Right ventricle myocardium superior (tissue), 1 donor: ENCODE measurements around the gene ZDHHC14. TPM values are rescaled to one million over a fixed set of nuclear protein-coding genes. Genes with fewer than 3 reads are reported as not detected.
"Not testable (repeated sequence)": the region's sequence is repeated elsewhere in the genome, so short reads cannot be mapped to it uniquely, and the experiment has no call there.

Experiments used
- ATAC-seq: fragments of 200-7000 bp; cut with Tn5 transposase; one replicate; pipeline ENCODE4 v1.9.1; 2020; ENCODE audit warnings: mild to moderate bottlenecking; ENCODE audit not compliant: poor library complexity
- DNase-seq: peaks from one replicate; pipeline ENCODE4 v3.0.0-alpha.2; 2020
- intact Hi-C: fragments of 100-400 bp; cut with DNase I; formaldehyde crosslinking; loops from one replicate; pipeline ENCODE4 v1.11.2; 2022
- total RNA-seq: library from RNA; stranded (reverse); fragmentation: NEBNext Ultra II Directional; extraction: Animal tissue kit (Norgen Biotek cat#: 25700); gene quantifications from one replicate; pipeline ENCODE4 v1.2.1, GENCODE V29; 2021
- donor health status: DM: no; HTN: yes; CAD: no; lungs with severe emphysema.

ZDHHC14 gene
- total RNA-seq, 1 donor from 2014 or later, result 9.4 TPM

DNA sequence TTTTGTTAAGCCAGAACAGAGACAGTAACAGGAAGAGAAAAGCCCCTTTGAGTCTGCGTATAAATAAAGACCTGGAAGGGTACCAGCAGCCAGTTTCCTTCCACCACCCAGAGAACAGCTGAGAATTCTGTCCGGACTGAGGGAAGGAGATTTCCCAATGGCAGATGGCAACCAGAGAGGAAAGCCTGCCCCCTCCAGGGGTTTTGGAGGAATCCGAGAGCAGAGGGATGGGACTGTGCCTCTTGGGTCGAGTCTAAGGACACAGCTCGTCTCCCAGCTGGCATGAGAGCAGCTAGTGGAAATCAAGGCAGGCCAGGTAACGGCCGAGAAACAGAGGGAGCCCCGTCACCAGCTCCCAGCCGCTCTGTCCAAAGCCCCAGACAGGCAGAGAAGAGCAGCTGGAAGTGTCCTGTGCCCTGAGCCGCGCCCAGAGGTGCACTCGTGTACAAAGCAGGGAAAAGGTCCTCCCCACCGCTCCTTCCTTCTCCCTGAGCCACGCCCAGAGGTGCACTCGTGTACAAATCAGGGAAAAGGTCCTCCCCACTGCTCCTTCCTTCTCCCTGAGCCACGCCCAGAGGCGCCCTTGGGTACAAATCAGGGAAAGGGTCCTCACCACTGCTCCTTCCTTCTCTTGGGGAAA, 308.1 kb downstream of the ZDHHC14 start:
- DNase-seq (no peak), ATAC-seq (no peak)
- intact Hi-C loops, result no loop called here

DNA sequence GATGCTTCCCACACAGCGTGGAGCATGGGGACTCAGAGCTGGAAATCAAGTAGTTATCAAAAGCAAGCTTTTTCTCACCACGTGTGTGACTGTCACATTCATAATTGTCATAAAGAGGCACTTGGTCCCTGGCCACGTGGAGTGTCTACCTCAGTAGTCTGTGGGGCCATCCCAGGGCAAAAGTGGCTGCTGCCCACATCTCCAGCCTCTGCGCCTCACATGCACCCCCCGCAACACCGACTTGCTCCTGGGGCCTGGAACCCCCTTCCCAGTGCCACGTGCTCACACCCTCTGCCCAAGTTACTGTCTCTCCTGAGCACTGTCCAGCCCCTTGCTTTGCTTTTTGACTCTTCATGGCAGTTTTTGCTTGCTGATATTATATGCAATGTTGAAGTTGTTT, 308.9 kb downstream of the ZDHHC14 start:
- intact Hi-C loops, result no loop called here
- ATAC-seq, result no peak
- no peak for DNase-seq

DNA sequence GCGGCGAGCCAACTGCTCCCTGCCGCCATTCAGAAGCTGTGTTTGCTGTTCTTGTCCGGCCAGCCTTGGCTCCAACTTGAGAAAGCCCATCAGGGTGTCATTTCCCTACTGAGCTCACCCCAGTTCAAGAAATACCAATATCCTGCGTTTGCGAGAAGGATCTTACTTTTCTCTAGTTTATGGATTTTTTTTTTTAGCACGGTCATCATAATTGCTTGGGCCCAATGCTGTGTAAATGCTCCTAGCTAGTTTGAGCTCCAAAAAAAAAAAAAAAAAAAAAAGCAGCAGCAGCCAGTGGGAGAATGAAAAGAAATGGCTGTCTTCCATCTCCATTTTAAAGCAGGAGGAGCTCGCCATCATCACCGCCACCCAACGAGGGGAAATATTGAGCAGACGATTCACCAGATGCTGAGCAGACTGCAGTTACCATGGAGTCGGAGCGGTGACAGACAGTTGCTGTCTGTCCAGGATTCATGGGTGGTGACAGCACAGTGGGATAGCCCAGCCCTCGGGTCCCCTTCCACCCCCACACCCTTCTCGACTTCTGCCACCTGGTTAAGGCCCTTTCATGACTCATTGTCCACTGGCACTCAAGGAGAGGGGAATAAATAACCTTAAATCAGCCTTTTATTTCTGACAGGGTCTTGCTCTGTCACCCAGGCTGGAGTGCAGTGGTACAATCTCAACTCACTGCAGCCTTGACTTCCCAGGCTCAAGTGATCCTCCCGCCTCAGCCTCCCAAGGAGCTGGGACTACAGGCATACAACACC, 309.6 kb downstream of the ZDHHC14 start:
- DNase-seq, result no peak
- intact Hi-C loops, result no loop called here
- no peak for ATAC-seq

DNA sequence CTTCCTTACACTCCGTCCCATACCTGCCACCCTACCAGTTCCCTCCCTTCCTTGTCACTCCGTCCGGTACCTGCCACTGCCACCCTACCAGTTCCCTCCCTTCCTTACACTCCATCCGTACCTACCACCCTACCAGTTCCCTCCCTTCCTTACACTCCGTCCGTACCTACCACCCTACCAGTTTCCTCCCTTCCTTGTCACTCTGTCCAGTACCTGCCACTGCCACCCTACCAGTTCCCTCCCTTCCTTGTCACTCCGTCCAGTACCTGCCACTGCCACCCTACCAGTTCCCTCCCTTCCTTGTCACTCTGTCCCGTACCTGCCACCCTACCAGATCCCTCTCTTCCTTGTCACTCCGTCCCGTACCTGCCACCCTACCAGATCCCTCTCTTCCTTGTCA, 310.6 kb downstream of the ZDHHC14 start:
- intact Hi-C loops, ATAC-seq, DNase-seq: not testable (repeated sequence)

DNA sequence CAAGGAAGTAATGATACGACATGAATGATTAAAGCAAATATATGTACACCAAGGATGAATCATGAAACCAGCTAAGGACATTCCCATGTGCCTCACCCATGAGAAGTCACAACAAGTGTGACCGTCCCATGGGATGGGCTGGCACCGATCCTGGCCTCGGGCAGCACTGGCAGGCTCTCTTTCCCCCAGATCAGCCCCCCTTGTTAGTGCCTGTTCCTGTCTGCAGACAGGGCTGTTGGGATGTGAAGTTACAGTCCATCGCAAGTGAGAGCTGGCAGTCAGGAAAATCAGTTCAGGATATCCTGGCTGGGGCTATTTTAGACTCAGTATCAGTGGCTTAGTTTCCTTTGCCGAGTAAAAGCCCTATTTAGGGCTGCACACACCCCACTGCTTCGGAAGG, 312.9 kb downstream of the ZDHHC14 start:
- ATAC-seq (peak; percentile 91), DNase-seq (peak; percentile 80)
- intact Hi-C loops, result no loop called here

DNA sequence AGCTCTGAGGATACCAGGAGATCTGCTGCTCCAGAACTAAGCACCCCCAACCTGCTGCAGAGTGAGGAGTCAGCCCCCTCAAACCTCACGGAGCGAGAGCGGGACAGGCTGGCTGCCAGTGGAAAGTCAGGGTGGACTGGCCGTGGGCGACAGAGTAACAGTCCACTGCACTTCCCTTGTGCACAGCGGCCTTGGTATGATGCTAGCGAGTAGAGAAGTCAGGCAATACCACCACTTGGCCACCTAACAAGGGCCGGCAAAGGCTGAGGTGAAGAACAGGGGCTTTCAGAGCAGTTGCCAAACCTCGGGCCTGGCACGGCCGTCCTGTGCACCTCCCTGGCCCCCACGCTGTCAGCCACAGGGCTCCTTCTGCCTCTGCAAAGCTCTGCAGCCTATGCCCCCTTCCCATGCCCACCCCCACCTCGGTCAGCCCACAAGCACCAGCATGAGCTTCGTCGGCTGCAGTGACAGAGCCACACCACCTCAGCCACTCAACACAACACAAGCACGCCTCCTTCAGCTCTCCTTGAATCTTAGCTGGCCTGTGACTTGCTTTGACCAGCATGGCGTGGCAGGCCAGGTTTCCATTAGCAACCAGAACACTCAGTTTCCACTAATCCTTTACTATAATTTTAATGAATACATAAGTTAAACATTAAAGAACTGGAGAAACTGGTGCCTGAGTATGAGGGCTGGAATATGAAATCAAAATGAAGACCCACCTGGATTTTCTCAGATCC, 314.5 kb downstream of the ZDHHC14 start:
- intact Hi-C loops, result no loop called here
- ATAC-seq (no peak), DNase-seq (no peak)

DNA sequence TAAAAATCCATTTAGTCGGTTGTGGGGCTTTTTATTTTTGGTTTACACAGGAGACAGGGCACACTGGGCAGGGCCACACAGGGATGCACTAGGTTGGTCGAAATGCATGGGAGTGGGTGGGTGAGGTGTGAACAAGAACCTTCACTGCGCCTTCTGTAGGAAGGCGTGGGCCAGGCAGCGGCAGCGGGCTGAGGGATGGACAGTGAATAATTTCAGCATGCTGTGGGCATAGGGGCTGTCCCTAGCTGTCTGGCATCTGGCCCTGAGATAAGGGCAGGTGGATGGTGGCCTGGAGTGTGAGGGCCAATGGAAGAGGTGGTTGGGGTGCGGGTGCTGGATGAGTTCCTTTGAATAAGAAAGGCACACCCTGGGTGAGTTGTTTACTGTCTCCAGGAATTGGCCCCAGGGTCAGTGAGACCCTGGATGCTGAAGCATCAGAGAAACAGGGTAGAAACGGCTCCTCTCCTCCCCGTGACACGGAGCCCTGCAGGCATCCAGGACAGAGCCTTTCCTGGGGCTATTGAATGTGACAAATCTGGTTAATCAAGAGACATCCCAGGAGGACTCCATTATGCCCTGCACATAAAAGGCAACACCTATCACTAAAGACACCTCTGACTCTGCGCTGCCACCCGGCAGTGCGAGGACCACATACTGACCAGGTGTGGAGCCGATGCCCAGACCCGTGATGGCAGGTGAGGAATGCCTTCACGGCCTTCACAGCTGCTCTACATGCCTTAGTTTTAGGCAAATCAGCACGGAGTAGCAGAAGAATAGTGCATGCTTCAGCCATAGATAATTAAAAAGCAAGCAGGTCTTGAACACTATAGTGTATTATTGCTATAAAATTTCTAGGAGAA, 319.0 kb downstream of the ZDHHC14 start:
- DNase-seq, result no peak
- intact Hi-C loops, result no loop called here
- no peak for ATAC-seq

DNA sequence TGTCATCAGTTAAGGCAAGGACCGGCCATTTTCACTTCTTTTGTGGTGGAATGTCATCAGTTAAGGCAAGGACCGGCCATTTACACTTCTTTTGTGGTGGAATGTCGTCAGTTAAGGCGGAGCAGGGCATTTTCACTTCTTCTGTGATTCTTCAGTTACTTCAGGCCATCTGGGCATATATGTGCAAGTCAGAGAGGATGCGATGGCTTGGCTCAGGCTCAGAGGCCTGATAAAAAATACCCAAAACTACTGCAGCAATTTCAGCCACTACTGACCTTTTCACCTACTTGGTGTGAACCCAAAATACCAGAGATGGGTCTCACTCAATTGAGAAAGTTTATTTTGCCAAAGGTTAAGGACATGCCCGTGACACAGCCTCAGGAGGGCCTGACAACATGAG, 325.4 kb downstream of the ZDHHC14 start:
- DNase-seq, intact Hi-C loops: not testable (repeated sequence)
- peak; percentile 30 for ATAC-seq

DNA sequence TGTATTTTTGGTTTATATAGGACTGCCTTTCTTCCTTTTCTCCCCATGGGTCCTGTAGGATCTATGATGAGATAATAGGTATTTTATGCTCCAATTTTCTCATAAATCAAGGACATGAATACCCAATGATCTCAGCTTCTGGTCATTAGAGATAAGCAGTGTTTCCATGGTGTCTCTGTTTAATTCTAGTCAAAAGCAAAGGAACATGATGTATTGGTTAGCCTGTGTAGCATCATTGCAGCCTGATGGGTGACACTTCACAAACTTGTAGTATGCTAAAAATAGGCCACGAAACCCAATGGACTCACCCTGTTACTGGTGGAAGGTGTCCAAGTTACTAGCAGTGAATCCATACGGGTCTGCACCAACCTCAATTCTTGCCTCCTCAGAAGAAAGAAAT, 325.9 kb downstream of the ZDHHC14 start:
- ATAC-seq (peak; percentile 93), DNase-seq (no peak)
- intact Hi-C loops, result no loop called here

DNA sequence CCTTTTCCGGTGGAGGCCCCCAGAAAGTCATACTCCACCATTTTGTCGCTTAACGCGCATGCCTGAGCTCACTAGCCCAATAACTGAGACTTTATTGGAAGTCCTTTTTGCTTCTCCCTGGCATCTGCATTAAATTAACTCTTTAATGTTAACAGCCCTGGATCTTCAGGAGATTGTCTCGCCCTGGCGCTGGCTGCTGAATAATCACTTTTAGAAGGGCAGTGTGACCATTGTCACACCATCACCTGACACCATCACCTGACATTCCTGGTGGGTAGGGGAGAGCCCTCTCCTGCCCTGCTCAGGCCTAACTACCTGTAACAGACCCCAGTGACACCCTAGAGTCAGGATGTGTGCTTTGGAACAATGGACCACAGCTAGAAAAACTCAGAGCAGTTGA, 326.6 kb downstream of the ZDHHC14 start:
- ATAC-seq (peak; percentile 5), DNase-seq (no peak)
- intact Hi-C loops, result no loop called here

DNA sequence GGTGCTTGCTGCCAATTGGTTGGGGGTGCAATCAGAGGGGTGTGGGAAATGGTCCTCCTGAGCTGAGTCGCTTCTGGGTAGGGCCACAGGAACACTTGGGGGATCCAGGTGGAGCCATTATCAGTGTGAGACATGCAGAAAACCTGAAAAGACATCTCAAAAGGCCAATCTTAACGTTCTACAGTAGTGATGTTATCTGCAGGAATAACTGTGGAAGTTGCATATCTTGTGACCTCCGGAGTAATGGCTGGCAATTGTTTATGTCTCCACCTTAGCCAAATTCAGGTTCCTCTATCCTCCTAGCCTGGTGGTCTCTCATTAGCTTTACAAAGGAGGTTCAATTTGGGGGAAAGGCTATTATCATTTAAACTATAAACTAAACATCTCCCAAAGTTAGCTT, 327.2 kb downstream of the ZDHHC14 start:
- ATAC-seq (no peak), DNase-seq (no peak)
- intact Hi-C loops, result no loop called here

DNA sequence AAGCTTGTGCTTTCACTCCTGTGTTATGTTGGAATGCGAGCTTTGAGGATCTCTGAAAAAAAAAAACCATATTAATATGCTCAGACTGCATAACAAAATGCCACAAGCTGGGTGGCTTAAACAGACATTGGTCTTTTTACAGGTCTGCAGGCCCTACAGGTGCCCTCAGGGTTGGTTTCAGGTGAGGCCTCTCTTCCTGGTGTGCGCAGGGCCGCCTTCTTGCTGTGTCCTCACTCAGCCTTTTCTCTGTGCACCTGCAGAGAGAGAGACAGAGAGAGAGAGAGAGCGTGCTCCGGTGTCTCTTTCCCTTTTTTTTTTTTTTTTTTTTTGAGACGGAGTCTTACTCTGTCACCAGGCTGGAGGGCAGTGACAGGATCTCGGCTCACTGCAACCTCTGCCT, 327.9 kb downstream of the ZDHHC14 start:
- intact Hi-C loops, result no loop called here
- ATAC-seq, result no peak
- DNase-seq, result no peak

DNA sequence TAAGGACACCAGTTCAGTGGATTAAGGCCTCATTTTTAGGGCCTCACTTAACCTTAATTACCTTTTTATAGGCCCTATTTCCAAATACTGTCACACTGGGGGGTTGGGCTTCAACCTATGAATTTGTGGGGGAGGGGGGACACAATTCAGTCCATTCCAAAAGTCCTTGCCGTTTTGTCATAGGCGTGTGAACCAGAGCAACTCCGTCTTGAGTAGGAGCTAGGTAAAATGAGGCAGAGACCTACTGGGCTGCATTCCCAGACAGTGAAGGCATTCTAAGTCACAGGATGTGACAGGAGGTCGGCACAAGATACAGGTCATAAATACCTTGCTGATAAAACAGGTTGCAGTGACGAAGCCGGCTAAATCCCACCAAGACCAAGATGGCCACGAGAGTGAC, 328.6 kb downstream of the ZDHHC14 start:
- intact Hi-C loops, result no loop called here
- no peak for DNase-seq
- ATAC-seq, result no peak

DNA sequence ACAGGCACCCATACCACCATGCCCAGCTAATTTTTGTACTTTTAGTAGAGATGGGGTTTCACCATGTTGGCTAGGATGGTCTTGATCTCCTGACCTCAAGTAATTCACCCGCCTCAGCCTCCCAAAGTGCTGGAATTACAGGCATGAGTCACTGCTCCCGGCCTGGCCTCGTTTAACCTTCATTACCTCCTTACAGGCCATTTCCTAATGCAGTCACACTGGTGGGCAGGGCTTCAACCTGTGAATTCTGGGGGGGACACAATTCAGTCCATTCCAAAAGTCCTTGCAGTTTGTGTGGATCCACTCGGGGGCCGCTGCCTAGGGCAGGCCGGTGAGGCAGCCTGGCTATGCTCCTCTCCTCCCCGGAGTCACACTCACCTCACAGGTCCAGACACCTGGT, 329.6 kb downstream of the ZDHHC14 start:
- no peak for ATAC-seq
- no peak for DNase-seq
- intact Hi-C loops, result no loop called here

DNA sequence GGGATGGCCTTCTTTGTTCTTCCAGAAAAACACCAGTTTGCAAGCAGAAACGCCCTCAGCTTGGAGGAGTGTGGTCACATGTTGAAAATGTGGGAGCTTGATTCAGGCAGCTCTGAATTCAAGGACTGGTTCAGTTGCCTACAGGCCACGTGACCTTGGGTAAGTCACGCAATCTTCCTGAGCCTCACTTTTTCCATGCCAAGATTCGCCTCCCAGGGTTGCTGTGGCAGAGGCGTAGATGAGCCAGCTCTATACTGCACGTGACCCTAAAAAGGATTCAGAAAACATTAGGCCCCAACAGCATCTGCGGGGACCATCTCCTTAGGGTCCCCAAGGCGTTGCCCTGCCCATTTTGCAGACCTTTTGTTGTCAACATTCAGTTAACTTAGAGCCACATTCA, 330.1 kb downstream of the ZDHHC14 start:
- intact Hi-C loops, result no loop called here
- DNase-seq (no peak), ATAC-seq (no peak)

DNA sequence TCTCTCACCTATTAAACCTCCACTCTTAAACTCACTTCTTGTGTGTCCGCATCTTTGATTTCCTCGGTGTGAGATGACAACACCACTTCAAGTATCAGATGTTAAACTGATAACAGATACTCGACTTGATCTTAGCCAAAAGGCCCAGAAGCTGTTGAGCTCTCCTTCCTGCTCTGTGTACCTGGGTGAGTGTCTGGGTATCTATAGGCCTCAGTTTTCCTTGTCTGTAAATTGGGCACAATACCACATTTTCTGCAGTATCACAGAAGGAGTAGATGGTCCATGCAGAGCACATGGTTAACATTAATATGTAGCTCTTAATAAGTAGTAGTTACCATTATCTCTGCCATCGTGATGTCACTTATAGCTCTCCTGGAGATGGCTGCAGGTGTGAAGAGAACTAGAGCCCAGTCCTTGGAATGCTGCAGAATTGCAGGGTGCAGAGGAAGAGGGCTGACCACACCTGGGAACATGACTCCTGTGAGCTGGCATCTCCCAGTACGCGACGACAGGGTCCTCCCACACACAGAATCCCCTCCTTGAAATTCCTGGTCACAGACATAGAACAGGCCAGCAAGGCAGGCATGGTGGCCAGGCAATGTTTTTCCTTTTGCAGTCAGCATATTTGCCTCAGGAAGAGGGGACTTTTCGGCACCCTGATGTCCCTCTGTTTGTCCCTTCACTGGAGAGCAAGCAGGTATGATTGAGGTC, 331.8 kb downstream of the ZDHHC14 start:
- DNase-seq, result no peak
- intact Hi-C loops, result no loop called here
- no peak for ATAC-seq

DNA sequence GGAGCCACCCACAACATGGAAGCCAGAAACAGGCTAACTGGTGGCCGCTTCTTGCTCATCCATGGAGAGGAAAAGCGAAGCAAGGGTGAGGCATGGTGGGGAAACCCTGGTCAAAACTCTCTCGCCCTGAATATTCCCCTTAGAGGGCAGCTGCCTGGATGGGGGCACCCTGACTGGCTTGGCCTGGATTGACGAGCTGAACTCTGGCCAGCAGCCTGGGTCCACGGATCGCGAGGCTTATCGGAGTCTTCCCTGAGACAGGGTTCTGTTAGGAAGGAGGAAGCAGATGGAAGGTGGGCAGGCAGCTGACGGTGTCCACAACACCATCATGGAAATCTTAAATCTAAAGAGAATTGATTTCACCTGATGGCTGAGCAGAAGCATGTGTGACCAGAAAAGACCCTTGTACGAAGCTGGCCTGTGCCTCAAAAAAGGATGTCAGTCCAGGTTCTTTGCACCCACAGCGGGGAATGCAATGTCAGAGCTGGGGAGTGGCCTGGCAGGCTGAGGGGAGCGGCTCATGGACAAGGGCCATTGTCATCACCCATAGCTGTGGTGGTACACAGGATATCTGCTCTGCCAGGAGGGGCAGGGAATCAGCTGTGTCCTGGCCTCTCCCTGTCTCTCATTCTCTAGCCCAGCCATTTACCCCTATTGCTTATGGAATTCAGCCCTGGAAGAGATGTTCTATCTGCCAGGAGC, 332.6 kb downstream of the ZDHHC14 start:
- peak; percentile 65 for ATAC-seq
- no peak for DNase-seq
- intact Hi-C loops, result no loop called here

DNA sequence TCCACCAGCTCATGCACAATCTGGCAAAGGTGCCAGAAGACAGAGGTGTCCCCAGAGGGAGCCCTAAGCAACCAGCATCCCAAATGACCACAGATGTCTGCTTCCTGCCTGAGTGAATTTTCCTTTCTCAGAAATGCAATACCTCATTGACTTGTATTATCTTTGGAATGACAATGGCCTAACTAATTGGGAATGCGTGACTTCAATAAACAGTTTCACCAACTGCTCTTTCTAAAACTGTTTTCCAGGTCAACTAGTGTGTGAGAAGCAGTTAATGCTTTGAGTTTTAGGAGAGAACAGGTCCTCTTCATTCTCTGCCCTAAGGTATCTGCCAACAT, 333.1 kb downstream of the ZDHHC14 start:
- ATAC-seq (peak; percentile 3), DNase-seq (no peak)
- intact Hi-C loops, result no loop called here
